K562 (cell line): ENCODE data around the gene RIPOR2. TPM values are rescaled to one million over a fixed set of nuclear protein-coding genes. Genes with fewer than 3 reads are reported as not detected.

ENCODE experiments used
- AFF1 ChIP-seq, 2 experiments: fragments of 450-650 bp; IDR thresholded peaks; 2 replicates each; pipeline ENCODE4 v1.6.1; 2018; ENCODE audit warnings: mild to moderate bottlenecking in 2 of 2, low read depth in 1 of 2; ENCODE audit not compliant: partially characterized antibody in 2 of 2
- DIDO1 ChIP-seq: fragments of 450-650 bp; IDR thresholded peaks from 2 replicates; pipeline ENCODE4 v1.6.1; 2016; ENCODE audit warnings: low read depth, missing biosample characterization, missing genetic modification characterization
- GTF2A2 ChIP-seq: IDR thresholded peaks from 2 replicates; pipeline ENCODE4 v1.6.1; 2016; ENCODE audit warnings: mild to moderate bottlenecking, missing genetic modification characterization, missing compliant biosample characterization
- HEY1 ChIP-seq: fragments of 250-450 bp; sonication (Bioruptor Pico); IDR thresholded peaks from 2 replicates; pipeline ENCODE4 v1.5.0; 2020; ENCODE audit warnings: mild to moderate bottlenecking, moderate library complexity, borderline replicate concordance
- KLF6 ChIP-seq: fragments of 250-450 bp; sonication (Bioruptor Pico); IDR thresholded peaks from 2 replicates; pipeline ENCODE4 v1.4.0; 2020; ENCODE audit warnings: mild to moderate bottlenecking, moderate library complexity, borderline replicate concordance
- NR4A1 ChIP-seq, 2 experiments: fragments of 250-450 bp in 1 of 2; fragments of 450-650 bp in 1 of 2; sonication (Bioruptor Pico) in 1 of 2; IDR thresholded peaks; 2 replicates each; pipeline versions ENCODE4 v1.4.0 to v1.6.1; 2016 to 2020; ENCODE audit warnings: mild to moderate bottlenecking in 2 of 2, missing compliant biosample characterization in 1 of 2, missing genetic modification characterization in 1 of 2, moderate library complexity in 1 of 2
- PTRF ChIP-seq: fragments of 450-650 bp; IDR thresholded peaks from 2 replicates; pipeline ENCODE4 v1.6.1; 2016; ENCODE audit warnings: mild to moderate bottlenecking, missing genetic modification characterization, missing compliant biosample characterization
- SIN3A ChIP-seq, 2 experiments: fragments of 150-350 bp in 1 of 2; IDR thresholded peaks; 2 replicates each; pipeline ENCODE4 v1.6.1; 2011 to 2016; ENCODE audit warnings: borderline replicate concordance in 2 of 2, low read depth in 2 of 2, low read length in 2 of 2, mild to moderate bottlenecking in 2 of 2, moderate library complexity in 2 of 2; ENCODE audit not compliant: control insufficient read depth in 1 of 2
- ZNF354B ChIP-seq: fragments of 250-450 bp; sonication (Bioruptor Pico); IDR thresholded peaks from 2 replicates; pipeline ENCODE4 v1.4.0; 2020
- ZNF41 ChIP-seq: fragments of 250-450 bp; sonication (Bioruptor Pico); conservative IDR thresholded peaks from 2 replicates; pipeline ENCODE4 v1.4.0; 2020; ENCODE audit warnings: mild to moderate bottlenecking
- ZNF583 ChIP-seq: fragments of 250-450 bp; sonication (Bioruptor Pico); IDR thresholded peaks from 2 replicates; pipeline ENCODE4 v1.4.0; 2020
- polyA plus RNA-seq, 8 experiments: library from polyadenylated mRNA; depleted of rRNA in 4 of 8; stranded (reverse) in 5 of 8; unstranded in 3 of 8; fragments of >200 nt; fragmentation: Nextera tagmentation in 2 of 8; fragmentation: Illumina TruSeq in 1 of 8; extraction: Ambion mirVana in 2 of 8; extraction: Trizol in 1 of 8; gene quantifications; 2 replicates each; pipeline versions ENCODE4 v1.2.1 to v1.2.3, GENCODE V29; 2011 to 2014; ENCODE audit warnings: inconsistent platforms in 1 of 8, missing spikeins in 1 of 8
- total RNA-seq, 7 experiments: library from RNA; depleted of rRNA in 6 of 7; stranded (reverse); fragments of >200 nt in 6 of 7; fragmentation: Illumina TruSeq in 2 of 7; extraction: Trizol in 2 of 7; gene quantifications; 2 replicates each; pipeline versions ENCODE4 v1.2.1 to v1.2.3, GENCODE V29; 2011 to 2021; ENCODE audit warnings: low replicate concordance in 1 of 7
- TF ChIP-seq, protein P1 (sequence below): fragments of 450-650 bp; conservative IDR thresholded peaks from 2 replicates; pipeline ENCODE4 v1.6.1; 2016; ENCODE audit warnings: missing genetic modification characterization, low read depth, mild to moderate bottlenecking, missing compliant biosample characterization, moderate library complexity

RIPOR2 gene
- total and polyA plus RNA-seq, 9 of the 15 experiments (the other 6 are each of a cell fraction or from before 2014, with no cell fraction given) = 0.04 to 1.0 (median 0.47) TPM; not detected in 2

GRCh38 chr6:24759718-24760117 is 176.0 kb downstream of the RIPOR2 start (continued):
- TF ChIP-seq ZNF354B (CRISPR knock-in tag) = peak; percentile 63; the same call in 1 of the 2 replicates
- TF ChIP-seq DIDO1 (tag) = peak; percentile 21; the same call in 1 of the 2 replicates
- TF ChIP-seq ZNF583 = peak; percentile 85; the same call in 1 of the 2 replicates
- TF ChIP-seq KLF6 (CRISPR knock-in tag) = peak; percentile 66; the same call in 1 of the 2 replicates
- TF ChIP-seq NR4A1 (CRISPR knock-in tag; IDR thresholded peaks at IDR 0.05) = no peak
- TF ChIP-seq NR4A1 (tag; IDR thresholded peaks at IDR 0.05) = peak; percentile 81; the same call in 1 of the 2 replicates
- peak; percentile 81 for TF ChIP-seq ZNF41 (CRISPR knock-in tag)
- no peak for TF ChIP-seq HEY1 (CRISPR knock-in tag)
- TF ChIP-seq AFF1 (IDR thresholded peaks at IDR 0.05; ENCODE audit: low read depth in 1 of 2, partially characterized antibody in 2 of 2) = no peak
- peak; percentile 76; the same call in 1 of the 2 replicates for TF ChIP-seq PTRF (tag)
- no peak for TF ChIP-seq SIN3A (IDR thresholded peaks at IDR 0.05; ENCODE audit: borderline replicate concordance in 2 of 2, control insufficient read depth in 1 of 2, low read depth in 2 of 2, low read length in 2 of 2)
- TF ChIP-seq GTF2A2 = peak; percentile 67; the same call in 1 of the 2 replicates
- TF ChIP-seq, protein P1, sequence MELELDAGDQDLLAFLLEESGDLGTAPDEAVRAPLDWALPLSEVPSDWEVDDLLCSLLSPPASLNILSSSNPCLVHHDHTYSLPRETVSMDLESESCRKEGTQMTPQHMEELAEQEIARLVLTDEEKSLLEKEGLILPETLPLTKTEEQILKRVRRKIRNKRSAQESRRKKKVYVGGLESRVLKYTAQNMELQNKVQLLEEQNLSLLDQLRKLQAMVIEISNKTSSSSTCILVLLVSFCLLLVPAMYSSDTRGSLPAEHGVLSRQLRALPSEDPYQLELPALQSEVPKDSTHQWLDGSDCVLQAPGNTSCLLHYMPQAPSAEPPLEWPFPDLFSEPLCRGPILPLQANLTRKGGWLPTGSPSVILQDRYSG = peak; percentile 77; the same call in 1 of the 2 replicates
